Esophagus (tissue), 2 donors: Measurements from ENCODE around the gene PRR5L. TPM values are rescaled to one million over a fixed set of nuclear protein-coding genes. Genes with fewer than 3 reads are reported as not detected.

Experiments
- H3K27ac ChIP-seq, 2 donors: one replicate each; pipeline ENCODE4 v1.5.1; 2013; ENCODE audit warnings: low read depth in 2 of 2, mild to moderate bottlenecking in 2 of 2, inconsistent platforms in 1 of 2, low read length in 1 of 2, moderate library complexity in 1 of 2
- H3K27me3 ChIP-seq, 2 donors: one replicate each; pipeline ENCODE4 v1.6.1; 2013; ENCODE audit warnings: low read length in 2 of 2, control low read depth in 1 of 2, mild to moderate bottlenecking in 1 of 2; ENCODE audit not compliant: insufficient read depth in 2 of 2, control insufficient read depth in 1 of 2
- H3K36me3 ChIP-seq, 2 donors: one replicate each; pipeline ENCODE4 v1.6.1; 2013; ENCODE audit warnings: low read length in 1 of 2; ENCODE audit not compliant: control insufficient read depth in 2 of 2, insufficient read depth in 2 of 2
- H3K4me1 ChIP-seq, 2 donors: one replicate each; pipeline ENCODE4 v1.6.1; 2013; ENCODE audit warnings: low read length in 1 of 2; ENCODE audit not compliant: control insufficient read depth in 2 of 2, insufficient read depth in 2 of 2
- H3K4me3 ChIP-seq, 2 donors: one replicate each; pipeline ENCODE4 v1.5.1; 2013; ENCODE audit warnings: low read length in 2 of 2, mild to moderate bottlenecking in 2 of 2, low read depth in 1 of 2, moderate library complexity in 1 of 2
- H3K9me3 ChIP-seq, 2 donors: one replicate each; pipeline ENCODE4 v1.6.1; 2013; ENCODE audit warnings: mild to moderate bottlenecking in 2 of 2, low read depth in 1 of 2, low read length in 1 of 2, moderate library complexity in 1 of 2; ENCODE audit not compliant: control insufficient read depth in 2 of 2, insufficient read depth in 1 of 2
- WGBS, 2 donors: extraction: QIAGEN DNeasy Blood & Tissue Kit; methylation state at CpG; one replicate each; pipeline ENCODE4 v1.1.7; 2013; 5-methylcytosine and 5-hydroxymethylcytosine counted together
- polyA plus RNA-seq, 2 donors: library from polyadenylated mRNA; stranded (reverse); fragments of 200-250 nt; gene quantifications; one replicate each; pipeline ENCODE4 v1.2.3, GENCODE V29; 2013
- donor health status: healthy with polysubstance abuse.
- donor health status: Bipolar disorder and iron deficiency.

The PRR5L gene
- polyA plus RNA-seq, 2 donors = 1.1 to 1.3 TPM

DNA sequence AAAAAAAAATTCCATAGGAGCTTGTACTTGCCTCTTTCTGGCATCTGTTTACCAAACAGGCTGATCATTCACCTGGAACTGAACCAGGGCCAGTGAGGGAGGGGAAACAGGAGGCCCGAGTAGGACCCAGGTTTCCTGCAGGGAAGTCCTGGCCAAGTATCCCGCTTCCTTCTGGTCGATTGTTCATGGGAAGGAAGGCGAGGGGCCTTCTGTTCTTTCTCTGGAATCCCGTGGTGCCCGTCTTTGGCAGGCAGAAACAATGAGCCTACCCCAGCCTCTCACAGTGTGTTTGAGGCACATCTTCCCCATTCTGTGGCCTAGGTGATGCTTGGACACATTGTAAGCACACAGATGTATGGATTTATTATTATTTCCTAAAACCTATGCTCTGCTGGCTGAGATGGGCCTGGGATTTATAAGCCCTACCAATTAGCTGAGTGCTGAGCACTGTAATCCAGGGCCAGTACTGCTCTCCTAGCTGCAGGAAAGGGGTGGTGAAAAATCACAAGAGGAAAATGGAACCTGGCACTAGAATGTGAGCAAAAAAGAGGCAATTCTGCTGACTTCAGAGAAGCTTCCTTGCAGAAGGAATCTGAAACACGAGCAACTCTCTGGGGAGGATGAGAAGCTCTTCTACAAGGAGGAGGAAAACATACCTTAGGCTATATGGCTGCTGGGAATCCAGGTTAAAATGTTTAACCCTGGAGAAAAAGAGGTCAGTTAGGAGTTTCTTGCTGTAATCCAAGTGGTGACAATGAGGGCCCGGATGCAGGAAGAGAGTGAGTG lies 53.5 kb downstream of the PRR5L start:
- H3K27ac ChIP-seq = no peak overlapping the region
- H3K27me3 ChIP-seq = no peaks in the 10 kb centered on the region
- H3K4me1 ChIP-seq = no peaks in the 10 kb centered on the region
- H3K36me3 ChIP-seq = no peaks in the 10 kb centered on the region
- no peaks in the 10 kb centered on the region for H3K9me3 ChIP-seq
- WGBS, 2 donors = 64 to 73% methylated on average over 8 of the region's 8 CpGs
- no peak overlapping the region for H3K4me3 ChIP-seq

DNA sequence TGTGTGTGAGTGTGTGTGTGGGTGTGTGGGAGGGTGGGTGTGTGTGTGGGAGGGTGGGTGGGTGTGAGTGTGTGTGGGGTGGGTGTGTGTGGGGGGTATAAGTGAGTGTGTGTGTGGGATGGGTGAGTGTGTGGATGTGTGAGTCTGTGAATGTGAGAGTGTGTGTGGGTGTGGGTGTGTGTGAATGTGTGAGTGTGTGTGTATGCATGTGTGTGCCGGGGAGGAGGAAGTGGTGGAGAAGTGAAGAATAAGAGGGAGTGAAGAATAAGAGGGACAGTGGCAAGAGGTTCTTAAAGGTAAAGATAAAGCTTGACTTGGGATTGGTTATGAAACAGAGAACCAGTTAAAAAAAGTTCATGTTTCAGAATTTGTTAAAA lies 54.0 kb downstream of the PRR5L start:
- Histone ChIP-seq H3K27me3 (no peaks in the 10 kb centered on the region), H3K36me3 (no peaks in the 10 kb centered on the region), H3K27ac (no peak overlapping the region), H3K4me3 (no peak overlapping the region), H3K9me3 (no peaks in the 10 kb centered on the region), H3K4me1 (no peaks in the 10 kb centered on the region)
- 59 to 68% methylated on average over 1 of the region's 1 CpG for WGBS, 2 donors

DNA sequence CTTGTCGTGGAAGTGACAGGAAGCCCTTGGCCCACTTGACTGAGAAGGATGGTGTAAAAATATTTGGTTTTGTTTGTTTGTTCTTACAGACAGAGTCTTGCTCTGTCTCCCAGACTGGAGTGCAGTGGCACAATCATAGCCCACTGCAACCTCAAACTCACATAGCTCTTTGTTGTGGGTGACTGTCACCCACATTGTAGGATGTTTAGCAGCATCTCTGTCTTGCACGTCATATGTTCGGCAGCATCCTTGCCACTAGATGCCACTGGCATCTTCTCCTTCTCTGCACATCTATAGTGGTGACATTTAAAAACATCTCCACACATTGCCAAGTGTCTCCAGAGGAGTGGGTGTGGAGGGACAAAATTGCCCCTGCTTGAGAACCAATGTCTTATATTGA lies 56.8 kb downstream of the PRR5L start:
- Histone ChIP-seq H3K4me1 (no peaks in the 10 kb centered on the region), H3K9me3 (no peaks in the 10 kb centered on the region), H3K36me3 (no peaks in the 10 kb centered on the region), H3K4me3 (no peak overlapping the region), H3K27me3 (no peaks in the 10 kb centered on the region), H3K27ac (no peak overlapping the region)
- 74 to 82% methylated on average over 3 of the region's 3 CpGs for WGBS, 2 donors

DNA sequence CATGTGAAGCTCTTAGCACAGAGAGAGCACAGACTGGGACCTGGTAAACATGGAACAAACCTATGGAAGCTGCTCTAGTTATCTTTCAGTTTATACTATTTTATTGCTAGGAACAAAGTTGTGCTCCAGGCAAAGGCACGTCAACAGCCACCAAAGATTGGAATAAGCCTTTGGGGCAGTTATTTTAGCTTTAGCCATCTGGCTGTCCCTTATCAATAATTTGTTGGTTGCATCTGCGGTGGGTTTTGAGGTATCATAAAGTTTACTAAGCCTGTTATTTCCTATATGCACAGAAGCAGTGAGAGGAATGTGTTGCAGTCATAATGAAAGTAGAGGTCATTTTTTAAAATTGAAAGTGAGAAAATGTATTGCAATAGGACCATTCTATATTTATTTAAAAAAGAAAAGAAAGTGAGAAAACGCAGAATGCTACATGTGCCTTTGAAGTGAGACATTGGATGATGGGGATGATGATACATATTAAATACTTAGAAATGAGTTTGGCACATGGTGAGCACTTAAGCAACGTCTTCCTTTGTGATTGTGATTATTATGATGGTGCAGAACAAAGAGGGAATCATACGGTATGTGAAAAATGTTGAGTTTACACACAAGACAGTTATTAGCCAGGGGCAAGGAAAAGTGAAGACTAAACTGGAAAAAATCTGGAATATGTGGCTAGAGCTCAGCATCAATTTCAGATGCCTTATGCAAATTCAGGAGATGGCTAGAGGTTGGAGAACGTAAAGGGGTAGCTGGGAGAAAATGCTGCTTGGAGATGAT lies 58.3 kb downstream of the PRR5L start:
- H3K27ac ChIP-seq = no peak overlapping the region
- 50 to 53% methylated on average over 6 of the region's 6 CpGs for WGBS, 2 donors

DNA sequence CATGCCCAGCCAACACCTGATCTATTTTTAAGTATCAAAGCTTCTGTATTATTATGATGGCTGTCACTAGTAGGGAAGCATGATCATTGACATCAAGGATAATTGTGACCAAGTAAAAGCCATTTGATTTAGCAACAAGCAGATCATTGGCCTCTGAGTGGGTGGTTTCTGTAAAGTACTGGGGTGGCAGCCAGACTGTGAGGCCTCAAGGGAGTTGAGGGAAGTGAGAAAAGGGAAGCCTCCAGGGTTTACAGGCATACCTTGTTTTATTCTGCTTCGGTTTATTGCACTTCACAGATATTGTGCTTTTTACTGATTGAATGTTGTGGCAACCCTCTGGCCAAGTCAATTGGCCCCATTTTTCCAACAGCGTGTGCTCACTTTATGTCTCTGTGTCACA lies 60.1 kb downstream of the PRR5L start:
- 79 to 89% methylated on average over 2 of the region's 2 CpGs for WGBS, 2 donors
- Histone ChIP-seq H3K27me3 (no peaks in the 10 kb centered on the region), H3K4me1 (no peaks in the 10 kb centered on the region), H3K4me3 (no peak overlapping the region), H3K9me3 (no peaks in the 10 kb centered on the region), H3K36me3 (no peaks in the 10 kb centered on the region), H3K27ac (no peak overlapping the region)

More for the DNA sequence above, 58.3 kb downstream of the PRR5L start:
- H3K4me1 ChIP-seq = no peaks in the 10 kb centered on the region
- H3K4me3 ChIP-seq = no peak overlapping the region
- no peaks in the 10 kb centered on the region for H3K9me3 ChIP-seq
- no peaks in the 10 kb centered on the region for H3K36me3 ChIP-seq
- H3K27me3 ChIP-seq = no peaks in the 10 kb centered on the region

DNA sequence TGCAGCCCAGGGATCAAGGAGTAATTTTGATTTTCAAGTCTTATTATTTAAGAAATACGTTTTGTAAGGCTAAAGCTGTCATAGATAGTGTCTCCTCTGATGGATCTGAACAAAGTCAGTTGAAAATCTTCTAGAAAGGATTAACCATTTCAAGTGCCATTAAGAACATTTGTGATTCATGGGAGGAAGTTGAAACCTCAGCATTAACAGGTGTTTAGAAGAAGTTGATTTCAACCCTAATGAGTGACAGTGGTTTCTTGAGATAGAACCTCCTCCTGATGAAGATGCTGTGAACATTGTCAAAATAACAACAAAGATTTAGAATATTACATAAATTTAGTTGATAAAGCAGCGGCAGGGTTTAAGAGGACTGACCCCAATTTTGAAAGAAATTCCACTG lies 61.7 kb downstream of the PRR5L start:
- H3K27ac ChIP-seq = no peak overlapping the region
- H3K36me3 ChIP-seq = no peaks in the 10 kb centered on the region
- H3K9me3 ChIP-seq = no peaks in the 10 kb centered on the region
- 41 to 43% methylated on average over 2 of the region's 2 CpGs for WGBS, 2 donors
- H3K4me3 ChIP-seq = no peak overlapping the region
- H3K4me1 ChIP-seq = no peaks in the 10 kb centered on the region
- H3K27me3 ChIP-seq = no peaks in the 10 kb centered on the region

DNA sequence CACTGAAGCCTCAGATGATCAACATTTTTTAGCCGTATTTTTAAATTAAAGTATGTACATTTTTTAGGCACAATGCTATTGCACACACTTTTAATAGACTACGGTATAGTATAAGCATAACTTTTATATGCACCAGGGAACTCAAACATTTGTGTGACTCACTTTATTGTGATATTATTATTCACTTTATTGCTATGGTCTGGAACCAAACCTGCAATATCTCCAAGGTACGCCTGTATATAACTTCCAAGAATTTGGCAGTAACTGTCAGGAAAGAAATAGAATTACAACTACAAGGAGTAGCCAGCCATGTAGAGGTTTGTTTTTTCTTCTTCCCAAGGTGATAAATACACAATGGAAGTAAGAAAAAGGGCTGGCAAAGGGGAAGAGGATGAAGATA lies 62.3 kb downstream of the PRR5L start:
- no peak overlapping the region for H3K27ac ChIP-seq
- no peaks in the 10 kb centered on the region for H3K36me3 ChIP-seq
- 90 to 92% methylated on average over 3 of the region's 3 CpGs for WGBS, 2 donors

DNA sequence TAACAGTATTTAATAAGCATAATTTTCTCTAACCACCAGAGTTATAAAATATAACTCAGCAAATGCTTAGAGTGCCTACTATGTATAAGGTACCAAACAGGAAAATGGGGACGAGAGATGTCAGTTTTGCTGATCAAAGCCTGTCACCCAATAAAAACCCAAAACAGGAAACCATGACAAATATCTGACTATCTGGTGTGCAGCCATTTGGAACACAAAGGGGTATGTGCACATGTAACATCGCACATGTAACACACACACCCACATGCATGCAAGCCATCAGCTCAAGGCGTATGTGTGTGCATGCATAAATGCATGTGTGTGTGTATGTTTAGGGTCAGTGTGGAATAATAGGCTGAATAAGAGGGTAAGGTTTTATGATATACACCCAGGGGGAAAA lies 64.2 kb downstream of the PRR5L start:
- H3K9me3 ChIP-seq = no peaks in the 10 kb centered on the region
- 77 to 86% methylated on average over 3 of the region's 3 CpGs for WGBS, 2 donors
- no peaks in the 10 kb centered on the region for H3K36me3 ChIP-seq
- H3K27ac ChIP-seq = no peak overlapping the region
- no peak overlapping the region for H3K4me3 ChIP-seq
- H3K4me1 ChIP-seq = no peaks in the 10 kb centered on the region
- no peaks in the 10 kb centered on the region for H3K27me3 ChIP-seq

More for the DNA sequence above, 62.3 kb downstream of the PRR5L start:
- H3K4me1 ChIP-seq = no peaks in the 10 kb centered on the region
- no peaks in the 10 kb centered on the region for H3K27me3 ChIP-seq
- H3K9me3 ChIP-seq = no peaks in the 10 kb centered on the region
- no peak overlapping the region for H3K4me3 ChIP-seq

DNA sequence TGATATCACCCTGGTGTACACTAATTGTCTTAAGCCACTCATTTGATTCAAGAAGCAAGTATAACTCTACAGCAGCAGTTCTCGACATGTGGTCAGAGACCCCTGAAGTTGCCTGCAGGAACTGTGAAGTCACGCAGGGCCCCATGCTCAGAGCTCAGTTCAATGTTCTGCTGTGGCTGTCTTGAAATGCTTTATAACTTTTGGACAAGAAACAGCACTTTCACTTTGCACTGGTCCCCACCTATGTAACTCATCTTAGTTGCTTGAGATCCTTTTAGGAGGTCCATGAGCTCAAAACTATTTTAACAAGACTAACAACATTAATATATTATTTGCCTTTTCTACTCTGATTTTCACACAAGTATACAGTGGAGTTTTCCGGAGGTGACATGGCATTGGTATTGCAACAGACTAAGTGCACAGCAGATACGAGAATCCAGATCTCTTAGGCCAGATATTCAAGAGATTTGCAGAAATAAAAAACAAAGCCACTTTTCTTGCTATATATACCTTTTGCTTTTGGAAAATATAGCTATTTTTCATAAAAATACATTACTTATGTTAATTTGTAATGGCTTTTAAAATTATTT lies 64.8 kb downstream of the PRR5L start:
- H3K4me3 ChIP-seq = no peak overlapping the region
- 69 to 79% methylated on average over 4 of the region's 4 CpGs for WGBS, 2 donors
- no peaks in the 10 kb centered on the region for H3K9me3 ChIP-seq
- H3K27ac ChIP-seq = no peak overlapping the region
- H3K27me3 ChIP-seq = no peaks in the 10 kb centered on the region
- H3K4me1 ChIP-seq = no peaks in the 10 kb centered on the region
- no peaks in the 10 kb centered on the region for H3K36me3 ChIP-seq
